GM12874 (cell line): ENCODE data around the gene MSX1.
A peak's percentile ranks its signal among the peaks of the same experiment; 100 is the strongest.

Source experiments
- TF ChIP-seq, protein P1 (sequence below): IDR thresholded peaks from 2 replicates; pipeline ENCODE4 v1.5.1; 2011; ENCODE audit warnings: low read depth, mild to moderate bottlenecking, control low read depth, low read length, moderate library complexity; ENCODE audit not compliant: insufficient read depth

MSX1 gene

DNA sequence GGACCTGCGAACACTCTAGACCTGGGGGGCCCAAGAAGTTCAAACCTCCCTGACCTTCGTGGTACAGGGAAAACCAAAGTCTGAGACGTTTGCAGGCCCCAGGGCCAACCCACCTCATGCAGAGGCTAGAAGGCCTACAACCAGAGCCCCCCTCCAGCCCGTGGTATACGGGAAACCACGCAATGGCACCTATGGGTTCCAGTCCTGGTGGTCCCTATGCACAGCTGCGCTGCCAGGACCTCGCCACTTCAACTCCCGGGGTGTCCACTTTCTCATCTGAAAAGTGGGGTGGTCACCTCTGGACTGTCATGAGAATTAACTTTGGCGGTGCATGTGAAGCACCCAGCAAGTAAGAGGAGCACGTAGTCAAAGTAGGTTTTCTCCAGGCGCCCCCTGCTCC lies 8.4 kb upstream of the MSX1 start:
- TF ChIP-seq, protein P1, sequence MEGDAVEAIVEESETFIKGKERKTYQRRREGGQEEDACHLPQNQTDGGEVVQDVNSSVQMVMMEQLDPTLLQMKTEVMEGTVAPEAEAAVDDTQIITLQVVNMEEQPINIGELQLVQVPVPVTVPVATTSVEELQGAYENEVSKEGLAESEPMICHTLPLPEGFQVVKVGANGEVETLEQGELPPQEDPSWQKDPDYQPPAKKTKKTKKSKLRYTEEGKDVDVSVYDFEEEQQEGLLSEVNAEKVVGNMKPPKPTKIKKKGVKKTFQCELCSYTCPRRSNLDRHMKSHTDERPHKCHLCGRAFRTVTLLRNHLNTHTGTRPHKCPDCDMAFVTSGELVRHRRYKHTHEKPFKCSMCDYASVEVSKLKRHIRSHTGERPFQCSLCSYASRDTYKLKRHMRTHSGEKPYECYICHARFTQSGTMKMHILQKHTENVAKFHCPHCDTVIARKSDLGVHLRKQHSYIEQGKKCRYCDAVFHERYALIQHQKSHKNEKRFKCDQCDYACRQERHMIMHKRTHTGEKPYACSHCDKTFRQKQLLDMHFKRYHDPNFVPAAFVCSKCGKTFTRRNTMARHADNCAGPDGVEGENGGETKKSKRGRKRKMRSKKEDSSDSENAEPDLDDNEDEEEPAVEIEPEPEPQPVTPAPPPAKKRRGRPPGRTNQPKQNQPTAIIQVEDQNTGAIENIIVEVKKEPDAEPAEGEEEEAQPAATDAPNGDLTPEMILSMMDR, result no peak

DNA sequence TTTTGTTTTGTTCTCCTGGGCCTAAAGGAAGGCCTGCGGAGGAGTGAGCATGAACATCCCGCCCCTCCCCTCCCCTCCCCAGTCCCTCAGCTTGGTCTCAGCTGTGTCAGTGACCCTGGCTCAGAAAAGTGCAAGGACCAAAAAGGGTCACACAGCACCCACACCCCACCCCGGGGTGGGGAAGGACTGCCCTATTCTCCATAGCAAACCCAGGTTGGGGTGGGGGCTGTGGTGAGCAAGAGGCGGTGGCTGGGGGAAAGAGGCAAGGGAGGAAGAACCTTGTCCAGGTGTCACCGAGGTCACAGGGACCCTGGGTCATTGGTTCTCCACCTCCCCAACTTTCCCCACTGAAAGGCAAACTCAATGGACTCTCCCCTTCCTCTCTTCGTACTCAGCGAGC lies 7.6 kb upstream of the MSX1 start:
- TF ChIP-seq, protein P1, result no peak

DNA sequence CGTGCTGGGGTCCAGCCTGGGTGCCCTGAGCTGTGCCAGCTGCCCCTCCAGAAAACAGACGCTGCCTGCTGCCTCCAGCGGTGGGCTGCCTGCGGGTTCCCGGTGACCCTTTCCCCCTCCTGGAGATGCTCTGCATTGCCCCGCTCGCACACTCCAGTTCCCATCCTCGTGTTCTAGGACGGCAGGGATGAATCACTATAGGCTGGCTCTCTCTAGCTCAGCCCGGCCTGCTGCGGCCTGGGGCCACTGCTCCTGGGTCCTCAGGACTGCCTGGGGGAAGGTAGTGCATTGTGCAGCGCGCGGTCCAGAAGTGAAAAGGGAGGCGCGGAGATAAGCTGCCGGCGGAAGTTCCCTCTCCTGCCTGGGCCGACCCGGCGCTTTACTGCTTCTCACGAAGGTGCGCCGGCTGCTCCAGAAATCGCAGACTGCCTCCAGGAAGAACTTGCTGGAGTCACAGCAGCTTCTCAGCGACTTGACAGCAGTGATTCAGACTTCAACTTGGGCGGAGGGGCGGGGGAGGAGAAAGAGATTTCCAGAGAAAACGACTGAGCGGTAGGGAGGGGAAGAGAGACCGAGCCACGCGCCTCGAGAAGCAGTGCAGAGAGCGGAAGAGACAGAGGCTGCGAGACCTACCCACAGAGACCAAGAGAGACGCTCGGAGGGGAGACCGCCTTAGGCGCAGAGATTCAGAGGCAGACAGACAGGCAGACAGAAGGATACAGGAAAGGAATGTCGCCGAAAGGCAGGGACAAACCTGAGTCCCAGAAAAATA lies 6.7 kb upstream of the MSX1 start:
- TF ChIP-seq, protein P1, result peak; percentile 12; the same call in 1 of the 2 replicates

GRCh38 chr4:4853371-4853823 lies 6.1 kb upstream of the MSX1 start:
- TF ChIP-seq, protein P1, result no peak

DNA sequence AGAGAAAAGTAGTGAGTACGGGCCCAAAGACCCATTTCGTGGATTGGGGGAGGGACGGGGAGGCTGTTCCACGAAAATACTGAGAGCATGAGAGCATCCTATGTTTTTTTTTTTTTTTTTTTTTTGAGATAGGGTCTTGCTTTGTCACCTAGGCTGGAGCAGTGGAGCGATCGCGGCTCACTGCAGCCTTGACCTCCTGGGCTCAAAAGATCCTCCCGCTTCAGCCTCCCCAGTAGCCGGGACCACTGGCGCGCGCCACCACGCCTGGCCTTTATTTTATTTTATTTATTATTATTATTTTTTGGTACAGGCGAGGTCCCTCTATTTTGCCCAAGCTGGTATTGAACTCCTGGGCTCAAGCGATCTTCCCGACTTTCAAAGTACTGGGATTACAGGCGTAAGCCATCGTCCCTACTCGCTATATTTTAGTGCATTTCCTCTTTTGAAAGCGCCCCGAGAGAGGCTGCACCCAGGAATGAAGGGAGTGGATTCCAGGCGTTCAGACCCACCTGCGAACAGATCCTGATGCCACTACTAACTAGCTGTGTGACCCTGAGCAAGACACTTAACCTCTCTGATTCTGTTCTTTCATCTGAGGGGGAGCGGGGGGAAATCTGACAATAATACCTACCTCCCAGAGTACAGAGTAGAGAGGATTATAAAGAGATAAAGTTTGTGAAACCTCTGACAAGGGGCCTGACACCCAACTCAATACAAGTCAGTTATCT lies 5.4 kb upstream of the MSX1 start:
- TF ChIP-seq, protein P1, result no peak

DNA sequence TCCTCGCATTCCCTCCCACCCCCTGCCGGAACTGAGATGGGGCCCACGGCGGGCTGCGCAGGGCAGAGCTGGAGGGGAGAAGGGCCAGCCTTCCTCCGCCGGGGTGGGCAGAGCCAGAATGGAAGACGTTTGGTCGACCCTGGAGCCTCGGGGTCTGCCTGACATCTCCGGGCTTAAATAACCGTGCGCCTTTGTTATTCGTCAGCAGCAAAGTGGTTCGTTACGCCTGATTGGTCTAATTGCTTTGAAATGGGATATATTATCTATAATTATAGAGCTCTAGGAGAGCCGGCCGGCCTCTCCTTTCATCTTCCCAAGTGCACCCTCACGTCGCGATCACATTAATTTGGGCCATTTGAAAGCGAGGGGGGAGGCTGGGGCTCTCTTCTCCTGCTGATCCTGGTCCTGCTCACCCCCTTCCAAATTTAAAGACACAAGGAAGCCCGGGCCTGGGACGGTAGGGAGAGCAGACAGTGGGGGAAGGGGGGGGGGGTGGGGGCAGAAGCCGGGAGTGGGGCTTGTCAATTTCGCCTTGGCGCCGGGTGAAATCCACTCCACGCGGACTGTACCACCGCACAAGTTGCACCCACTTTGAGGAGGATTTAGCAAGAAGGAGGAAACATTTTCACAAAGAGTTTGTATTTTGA lies 4.7 kb upstream of the MSX1 start:
- TF ChIP-seq, protein P1, result no peak

DNA sequence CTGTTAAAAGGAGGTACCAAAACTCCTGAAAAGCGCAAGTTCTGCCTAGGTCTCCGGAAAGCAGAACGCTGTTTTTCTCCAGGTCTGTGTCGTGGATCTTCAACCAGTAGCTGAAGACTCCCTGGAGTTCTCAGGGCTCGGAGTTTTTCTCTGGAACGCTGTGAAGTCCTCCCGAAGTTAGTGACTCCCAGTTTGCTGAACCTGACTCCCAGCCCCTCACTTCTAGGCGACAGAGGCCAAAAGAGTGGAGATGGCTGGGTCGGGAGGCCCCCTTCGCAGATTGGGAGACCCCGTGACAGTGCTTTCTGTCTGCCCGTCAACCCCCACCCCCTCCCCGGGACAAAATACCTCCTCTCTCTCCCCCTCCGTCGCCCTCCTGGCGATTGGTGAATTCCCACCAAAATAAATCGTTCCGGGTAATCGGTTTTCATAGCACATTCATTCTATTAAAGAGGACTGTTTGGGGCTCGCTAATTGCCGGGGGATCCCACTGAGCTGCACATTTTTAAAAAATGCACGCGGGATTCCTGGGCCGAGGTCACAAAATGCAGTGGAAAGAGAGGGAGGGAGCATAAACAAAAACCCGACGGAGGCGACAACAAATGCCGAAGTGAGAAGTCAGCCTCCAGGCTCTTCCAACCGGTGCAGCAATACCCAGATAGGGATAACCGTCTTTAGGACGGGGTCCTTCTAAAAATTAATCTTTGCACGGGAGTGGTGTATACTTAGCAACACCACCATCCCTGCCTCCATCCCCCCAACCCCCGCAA lies 4.0 kb upstream of the MSX1 start:
- TF ChIP-seq, protein P1, result no peak
